Inflammatory macrophage treated with lipopolysaccharide for 4 hours (primary cell): ENCODE measurements around the gene CREB3L1.

ENCODE experiments used
- DNase-seq: peaks from one replicate; pipeline ENCODE4 v3.0.0-alpha.2; 2020

Gene CREB3L1

GRCh38 chr11:46275964-46276641, 1.4 kb upstream of the CREB3L1 start:
- DNase-seq: no peak

- DNase-seq: peak; percentile 43
Measured at GRCh38 chr11:46277313-46277621, 195 bp upstream of the CREB3L1 start.

- peak; percentile 7 for DNase-seq
Measured at GRCh38 chr11:46278387-46279125, 1.1 kb downstream of the CREB3L1 start.

- DNase-seq: no peak
Measured at GRCh38 chr11:46279126-46280099, 2.0 kb downstream of the CREB3L1 start.

- DNase-seq: no peak
Measured at GRCh38 chr11:46280706-46281105, 3.2 kb downstream of the CREB3L1 start.

GRCh38 chr11:46281371-46281831, 3.9 kb downstream of the CREB3L1 start:
- DNase-seq: no peak

GRCh38 chr11:46285173-46285572, 7.7 kb downstream of the CREB3L1 start:
- no peak for DNase-seq

GRCh38 chr11:46285594-46286033, 8.2 kb downstream of the CREB3L1 start:
- no peak for DNase-seq

GRCh38 chr11:46286789-46287188, 9.3 kb downstream of the CREB3L1 start:
- DNase-seq: no peak

- no peak for DNase-seq
Measured at GRCh38 chr11:46288451-46288850, 11.0 kb downstream of the CREB3L1 start.

- DNase-seq: peak; percentile 28
Measured at GRCh38 chr11:46290011-46290410, 12.5 kb downstream of the CREB3L1 start.

- no peak for DNase-seq
Measured at GRCh38 chr11:46290598-46291309, 13.3 kb downstream of the CREB3L1 start.

- no peak for DNase-seq
Measured at GRCh38 chr11:46291441-46292150, 14.1 kb downstream of the CREB3L1 start.

- no peak for DNase-seq
Measured at GRCh38 chr11:46293066-46293465, 15.6 kb downstream of the CREB3L1 start.

GRCh38 chr11:46293641-46294103, 16.2 kb downstream of the CREB3L1 start:
- DNase-seq: no peak

GRCh38 chr11:46294365-46295309, 17.2 kb downstream of the CREB3L1 start:
- DNase-seq: no peak

GRCh38 chr11:46295312-46296058, 18.0 kb downstream of the CREB3L1 start:
- DNase-seq: peak; percentile 60

- no peak for DNase-seq
Measured at GRCh38 chr11:46296059-46296527, 18.6 kb downstream of the CREB3L1 start.
